IMR-90 (cell line): ENCODE data around the gene BFSP1. TPM values are rescaled to one million over a fixed set of nuclear protein-coding genes. Genes with fewer than 3 reads are reported as not detected.

Source experiments
- ATAC-seq: fragments of 200-7000 bp; cut with Tn5 transposase; 2 replicates; pipeline ENCODE4 v1.9.1; 2020; ENCODE audit warnings: low read depth, mild to moderate bottlenecking, moderate library complexity
- BruUV-seq: library from RNA; stranded (reverse); fragments of 400-500 nt; replicated peaks from 2 replicates; lab custom pipeline; 2021; lab: Mats Ljungman, UMichigan
- CTCF ChIA-PET: fragments of 300-600 bp; formaldehyde crosslinking; extraction: SDS; loops from one replicate; lab custom pipeline; 2021; ENCODE audit warnings: antibody characterized with exemption; lab: Yijun Ruan, JAX
- POLR2A ChIA-PET: fragments of 300-600 bp; sonication (Branson Sonifier 250); formaldehyde crosslinking; loops from one replicate; lab custom pipeline; 2022; ENCODE audit warnings: antibody characterized with exemption; ENCODE audit not compliant: unreplicated experiment; lab: Charles Lee
- DNase-seq: peaks from one replicate; pipeline ENCODE4 v3.0.0; 2013
- H2AFZ ChIP-seq: replicated peaks from 2 replicates; pipeline ENCODE3; 2013; ENCODE audit warnings: low read length, mild to moderate bottlenecking; ENCODE audit not compliant: poor library complexity
- H2AK5ac ChIP-seq: 2 replicates; pipeline ENCODE4 v1.6.1; 2013; ENCODE audit warnings: low read depth, low read length, inconsistent platforms
- H2AK9ac ChIP-seq: replicated peaks from 2 replicates; pipeline ENCODE3; 2013; ENCODE audit warnings: mild to moderate bottlenecking, low read depth, low read length, moderate library complexity; ENCODE audit not compliant: poor library complexity
- H2BK120ac ChIP-seq: 2 replicates; pipeline ENCODE4 v1.6.1; 2013; ENCODE audit warnings: low read depth, low read length, inconsistent platforms
- H2BK15ac ChIP-seq: 3 replicates; pipeline ENCODE4 v1.6.1; 2013; ENCODE audit warnings: low read depth, low read length, inconsistent platforms
- H2BK20ac ChIP-seq: 2 replicates; pipeline ENCODE4 v1.6.1; 2013; ENCODE audit warnings: low read depth, mild to moderate bottlenecking, inconsistent platforms, low read length, moderate library complexity
- H2BK5ac ChIP-seq: 2 replicates; pipeline ENCODE4 v1.6.1; 2013; ENCODE audit warnings: mild to moderate bottlenecking, low read depth, low read length, inconsistent platforms; ENCODE audit not compliant: poor library complexity, severe bottlenecking
- H3K14ac ChIP-seq: replicated peaks from 2 replicates; pipeline ENCODE4 v1.6.1; 2013; ENCODE audit warnings: low read depth, low read length, inconsistent platforms
- H3K18ac ChIP-seq: 2 replicates; pipeline ENCODE4 v1.6.1; 2013; ENCODE audit warnings: low read depth, low read length, control low read depth
- H3K23ac ChIP-seq: 2 replicates; pipeline ENCODE4 v1.6.1; 2013; ENCODE audit warnings: low read depth, low read length, inconsistent platforms
- H3K27ac ChIP-seq: 2 replicates; pipeline ENCODE4 v1.5.1; 2013; ENCODE audit warnings: mild to moderate bottlenecking, control low read depth, low read length; ENCODE audit not compliant: insufficient read depth
- H3K27me3 ChIP-seq: 2 replicates; pipeline ENCODE4 v1.6.1; 2013; ENCODE audit warnings: low read length; ENCODE audit not compliant: control insufficient read depth, insufficient read depth
- H3K36me3 ChIP-seq: 2 replicates; pipeline ENCODE4 v1.6.1; 2013; ENCODE audit warnings: low read length, mixed read lengths; ENCODE audit not compliant: control insufficient read depth, insufficient read depth
- H3K4ac ChIP-seq: 2 replicates; pipeline ENCODE4 v1.6.1; 2013; ENCODE audit warnings: low read depth, low read length, inconsistent platforms
- H3K4me1 ChIP-seq: 2 replicates; pipeline ENCODE4 v1.6.1; 2013; ENCODE audit warnings: low read length, mixed read lengths; ENCODE audit not compliant: control insufficient read depth, insufficient read depth
- H3K4me2 ChIP-seq: 2 replicates; pipeline ENCODE4 v1.6.1; 2013; ENCODE audit warnings: low read depth, mild to moderate bottlenecking, control low read depth, low read length, moderate library complexity
- H3K4me3 ChIP-seq: 2 replicates; pipeline ENCODE4 v1.5.1; 2013; ENCODE audit warnings: low read depth, mild to moderate bottlenecking, control low read depth, low read length, moderate library complexity; ENCODE audit not compliant: insufficient read depth
- H3K56ac ChIP-seq: 2 replicates; pipeline ENCODE4 v1.6.1; 2013; ENCODE audit warnings: low read length, inconsistent platforms; ENCODE audit not compliant: insufficient read depth; ENCODE audit errors: extremely low read depth
- H3K79me1 ChIP-seq, 2 experiments: 2 replicates each; pipeline ENCODE4 v1.6.1; 2013; ENCODE audit warnings: low read length in 2 of 2, inconsistent platforms in 1 of 2, low read depth in 1 of 2
- H3K9ac ChIP-seq: 2 replicates; pipeline ENCODE4 v1.6.1; 2013; ENCODE audit warnings: low read depth, low read length, control low read depth
- H3K9me1 ChIP-seq: 2 replicates; pipeline ENCODE4 v1.6.1; 2013; ENCODE audit warnings: low read length, inconsistent platforms; ENCODE audit not compliant: insufficient read depth
- H3K9me3 ChIP-seq: 2 replicates; pipeline ENCODE4 v1.6.1; 2013; ENCODE audit warnings: low read length; ENCODE audit not compliant: control insufficient read depth, insufficient read depth
- H4K20me1 ChIP-seq: 2 replicates; pipeline ENCODE4 v1.6.1; 2013; ENCODE audit warnings: low read length, inconsistent platforms; ENCODE audit not compliant: insufficient read depth
- H4K5ac ChIP-seq: 2 replicates; pipeline ENCODE4 v1.6.1; 2013; ENCODE audit warnings: mild to moderate bottlenecking, low read depth, low read length, control low read depth
- H4K8ac ChIP-seq, 2 experiments: 2 replicates each; pipeline ENCODE4 v1.6.1; 2013; ENCODE audit warnings: low read depth in 2 of 2, low read length in 2 of 2, control low read depth in 1 of 2, inconsistent platforms in 1 of 2
- H4K91ac ChIP-seq: 2 replicates; pipeline ENCODE4 v1.6.1; 2013; ENCODE audit warnings: low read depth, low read length, inconsistent platforms; ENCODE audit not compliant: insufficient read depth
- CEBPB ChIP-seq: IDR thresholded peaks from 2 replicates; pipeline ENCODE4 v1.6.1; 2012; ENCODE audit warnings: low read depth, low read length, improper control_type of control experiment
- CHD1 ChIP-seq: IDR thresholded peaks from 2 replicates; pipeline ENCODE4 v1.6.1; 2012; ENCODE audit warnings: low read depth, low read length, improper control_type of control experiment
- CTCF ChIP-seq: conservative IDR thresholded peaks from 2 replicates; pipeline ENCODE4 v1.5.1; 2012; ENCODE audit warnings: mild to moderate bottlenecking, low read depth, low read length, improper control_type of control experiment
- ELK1 ChIP-seq: fragments of 150-350 bp; IDR thresholded peaks from 2 replicates; pipeline ENCODE4 v1.6.1; 2016; ENCODE audit warnings: low read depth, mild to moderate bottlenecking, low read length, moderate library complexity, borderline replicate concordance
- FOS ChIP-seq: fragments of 150-350 bp; IDR thresholded peaks from 2 replicates; pipeline ENCODE4 v1.6.1; 2016; ENCODE audit warnings: low read depth, low read length
- MAFK ChIP-seq: IDR thresholded peaks from 2 replicates; pipeline ENCODE4 v1.6.1; 2012; ENCODE audit warnings: low read depth, low read length, improper control_type of control experiment
- MAZ ChIP-seq: IDR thresholded peaks from 2 replicates; pipeline ENCODE4 v1.6.1; 2012; ENCODE audit warnings: low read depth, mild to moderate bottlenecking, low read length, improper control_type of control experiment, moderate library complexity, borderline replicate concordance
- MXI1 ChIP-seq: IDR thresholded peaks from 2 replicates; pipeline ENCODE4 v1.6.1; 2012; ENCODE audit warnings: low read depth, mild to moderate bottlenecking, low read length, moderate library complexity, borderline replicate concordance
- POLR2A ChIP-seq: IDR thresholded peaks from 2 replicates; pipeline ENCODE4 v1.6.1; 2012; ENCODE audit warnings: mild to moderate bottlenecking, low read depth, low read length
- RCOR1 ChIP-seq: IDR thresholded peaks from 2 replicates; pipeline ENCODE4 v1.6.1; 2012; ENCODE audit warnings: mild to moderate bottlenecking, low read length, improper control_type of control experiment; ENCODE audit not compliant: insufficient replicate concordance
- RFX5 ChIP-seq: IDR thresholded peaks from 2 replicates; pipeline ENCODE4 v1.8.0; 2012; ENCODE audit warnings: low read depth, mild to moderate bottlenecking, low read length, moderate library complexity
- SMC3 ChIP-seq: fragments of 150-350 bp; IDR thresholded peaks from 2 replicates; pipeline ENCODE4 v1.6.1; 2016; ENCODE audit warnings: low read depth, mild to moderate bottlenecking, antibody characterized with exemption, low read length, moderate library complexity
- USF2 ChIP-seq: fragments of 150-350 bp; IDR thresholded peaks from 2 replicates; pipeline ENCODE4 v1.6.1; 2017; ENCODE audit warnings: mild to moderate bottlenecking, antibody characterized with exemption, low read length, low read depth
- WGBS, 2 experiments: methylation state at CpG; one replicate each; pipeline versions ENCODE4 v1.1.5 to v1.1.7; 2013; ENCODE audit warnings: missing lambda C conversion rate in 2 of 2; ENCODE audit not compliant: insufficient read length in 1 of 2; ENCODE audit errors: extremely low coverage in 2 of 2; 5-methylcytosine and 5-hydroxymethylcytosine counted together
- dilution Hi-C: fragments of 300-500 bp; cut with HindIII; formaldehyde crosslinking; loops from one replicate; pipeline ENCODE4 v1.14.3; 2018; ENCODE audit warnings: low sequenced_read_pairs; ENCODE audit not compliant: unreplicated experiment
- in situ Hi-C: fragments of 300-500 bp; cut with MboI; formaldehyde crosslinking; loops from 3 replicates; pipeline ENCODE4 v1.14.3; 2019; ENCODE audit warnings: low sequenced_read_pairs, inconsistent platforms, mixed read lengths
- intact Hi-C: fragments of 100-400 bp; cut with micrococcal nuclease; formaldehyde crosslinking; loops from 2 replicates; pipeline ENCODE4 v1.10.0; 2022
- polyA plus RNA-seq, 3 experiments: library from polyadenylated mRNA; depleted of rRNA; stranded (reverse); fragments of >200 nt; gene quantifications; 2 replicates each; pipeline ENCODE4 v1.2.3, GENCODE V29; 2012; ENCODE audit warnings: low replicate concordance in 1 of 3
- total RNA-seq: library from RNA; depleted of rRNA; stranded (reverse); fragments of >200 nt; gene quantifications from 2 replicates; pipeline ENCODE4 v1.2.3, GENCODE V29; 2012

Gene BFSP1
- total and polyA plus RNA-seq, 2 of the 4 experiments (the other 2 are of a cell fraction) = 1.1 to 2.0 TPM

- Histone ChIP-seq H3K56ac (no peak overlapping the region), H4K91ac (no peak overlapping the region), H3K9me1 (no peaks in the 10 kb centered on the region), H3K4me3 (no peak overlapping the region), H4K8ac (no peak overlapping the region), H2AK5ac (no peak overlapping the region), H3K9ac (no peak overlapping the region), H3K4me2 (no peak overlapping the region), H3K27ac (no peak overlapping the region), H3K36me3 (no peaks in the 10 kb centered on the region), H3K79me1 (no peaks in the 10 kb centered on the region), H3K14ac (no peak overlapping the region), H2BK15ac (no peak overlapping the region), H2BK20ac (no peak overlapping the region), H4K20me1 (no peaks in the 10 kb centered on the region), H3K9me3 (0 out of 2 replicates have a peak, but pooled peaks cover 1% of the 10 kb centered on the region), H2BK5ac (no peak overlapping the region), H2BK120ac (no peak overlapping the region), H3K18ac (no peak overlapping the region), H2AFZ (no peak overlapping the region), H2AK9ac (no peak overlapping the region), H3K23ac (no peak overlapping the region), H3K4me1 (no peaks in the 10 kb centered on the region), H4K5ac (no peak overlapping the region), H3K27me3 (peaks cover 14% of the 10 kb centered on the region; the same call in 1 of the 2 replicates), H3K4ac (no peak overlapping the region)
- dilution Hi-C loops = no loop called here
- WGBS, 2 experiments = 71% methylated on average over 10 of the region's 22 CpGs; no CpG with 5 or more reads in 1 of the 2 experiments
- TF ChIP-seq POLR2A (no peak), FOS (no peak), CTCF (no peak), CHD1 (no peak), MAFK (no peak), RCOR1 (no peak), ELK1 (no peak), MAZ (no peak), MXI1 (no peak), RFX5 (no peak), USF2 (no peak), CEBPB (no peak), SMC3 (no peak)
- BruUV-seq = no TSS peak
- in situ Hi-C loops = no loop called here
- DNase-seq = no peak
- ChIA-PET POLR2A (no interaction called here), CTCF (no interaction called here)
- ATAC-seq = no peak
- intact Hi-C loops = no loop called here
These were observed 77.6 kb downstream of the BFSP1 start for GRCh38 chr20:17453592-17453991.
